ENCODE data around the gene CD38.

CD38 gene

GRCh38 chr4:15805583-15806517 lies 27.7 kb downstream of the CD38 start:
- ChIA-PET POLR2A (ENCODE audit: low non-redundant PET) (no interaction called here), CTCF (interaction anchor here (0.6 to 3.0 kb wide), 26 partner anchors 12 to 1996 kb away, joined by 3 to 20 read pairs (median 4); no protein-coding TSS in a partner anchor)
- TF ChIP-seq CTCF (conservative IDR thresholded peaks at IDR 0.05; ENCODE audit: low read depth), result peak; percentile 82
- H3K27ac ChIP-seq, result no peak overlapping the region
- peak; percentile 43 for DNase-seq (ENCODE audit: low spot score)

GRCh38 chr4:15809058-15809457 lies 30.9 kb downstream of the CD38 start:
- POLR2A ChIA-PET (ENCODE audit: low non-redundant PET), result no interaction called here
- H3K27ac ChIP-seq, result no peak overlapping the region
- TF ChIP-seq CTCF (conservative IDR thresholded peaks at IDR 0.05; ENCODE audit: low read depth), result no peak
- CTCF ChIA-PET, result no interaction called here
- no peak for DNase-seq (ENCODE audit: low spot score)

- DNase-seq (ENCODE audit: low spot score), result no peak
- no peak overlapping the region for H3K27ac ChIP-seq
- no peak for TF ChIP-seq CTCF (conservative IDR thresholded peaks at IDR 0.05; ENCODE audit: low read depth)
- CTCF ChIA-PET, result interaction anchor here (1.1 kb wide), 1 partner anchor 191 kb away, joined by 3 read pairs; no protein-coding TSS in a partner anchor
- POLR2A ChIA-PET (ENCODE audit: low non-redundant PET), result no interaction called here
Observed at GRCh38 chr4:15809466-15809865, 31.3 kb downstream of the CD38 start.

- TF ChIP-seq CTCF (conservative IDR thresholded peaks at IDR 0.05; ENCODE audit: low read depth), result no peak
- peak overlapping the region; percentile 52 for H3K27ac ChIP-seq
- ChIA-PET CTCF (interaction anchor here (0.7 kb wide), 1 partner anchor 144 kb away, joined by 3 read pairs; no protein-coding TSS in a partner anchor), POLR2A (ENCODE audit: low non-redundant PET) (no interaction called here)
- peak; percentile 6 for DNase-seq (ENCODE audit: low spot score)
Observed at GRCh38 chr4:15811703-15812337, 33.7 kb downstream of the CD38 start.

GRCh38 chr4:15832523-15833451 lies 54.7 kb downstream of the CD38 start:
- ChIA-PET POLR2A (ENCODE audit: low non-redundant PET) (no interaction called here), CTCF (no interaction called here)
- no peak for DNase-seq (ENCODE audit: low spot score)
- TF ChIP-seq CTCF (conservative IDR thresholded peaks at IDR 0.05; ENCODE audit: low read depth), result no peak
- H3K27ac ChIP-seq, result no peak overlapping the region

GRCh38 chr4:15833801-15834200 lies 55.7 kb downstream of the CD38 start:
- H3K27ac ChIP-seq, result no peak overlapping the region
- ChIA-PET POLR2A (ENCODE audit: low non-redundant PET) (no interaction called here), CTCF (no interaction called here)
- no peak for DNase-seq (ENCODE audit: low spot score)
- TF ChIP-seq CTCF (conservative IDR thresholded peaks at IDR 0.05; ENCODE audit: low read depth), result no peak
